ENCODE measurements around the gene GABRR2. TPM values are rescaled to one million over a fixed set of nuclear protein-coding genes. Genes with fewer than 3 reads are reported as not detected.
"Not testable (repeated sequence)": the region's sequence is repeated elsewhere in the genome, so short reads cannot be mapped to it uniquely, and the experiment has no call there.

The GABRR2 gene
- polyA plus RNA-seq, 1 donor from 2014 or later, result 0.31 TPM

DNA sequence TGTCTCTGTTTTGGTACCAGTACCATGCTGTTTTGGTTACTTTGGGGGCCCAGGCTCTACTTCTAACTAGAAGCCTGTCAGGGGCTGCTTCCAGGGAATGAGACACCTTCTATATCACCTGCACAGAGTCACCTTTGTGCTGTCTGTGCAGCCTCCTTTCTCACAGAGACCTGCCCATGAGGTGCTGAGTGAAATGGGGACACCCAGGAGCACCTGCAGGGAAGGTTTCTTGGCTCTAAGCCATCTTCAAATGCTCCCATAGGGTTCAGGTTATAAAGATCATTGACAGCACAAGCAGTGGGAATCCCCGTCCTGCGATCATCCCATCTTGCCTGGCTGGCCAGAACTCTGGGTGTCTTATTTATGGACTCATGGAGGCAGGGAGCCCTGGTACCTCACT, 19.1 kb downstream of the GABRR2 start:
- Histone ChIP-seq H3K27ac (ENCODE audit: low read length) (no peak overlapping the region), H3K9ac (ENCODE audit: low read length) (no peak overlapping the region)

GRCh38 chr6:89295116-89295515, 20.0 kb downstream of the GABRR2 start:
- not testable (repeated sequence) for H3K4me3 ChIP-seq (ENCODE audit: low read length); H3F3A ChIP-seq (ENCODE audit: insufficient read depth, low read length, poor library complexity, severe bottlenecking); H3K9me2 ChIP-seq (ENCODE audit: insufficient read depth, low read length); H3K27me3 ChIP-seq (ENCODE audit: insufficient read depth, low read depth, low read length); H3K9ac ChIP-seq (ENCODE audit: low read length); H3K4me2 ChIP-seq (ENCODE audit: low read length); H3K27ac ChIP-seq (ENCODE audit: low read length); H2AFZ ChIP-seq (ENCODE audit: low read depth, low read length); H3K79me2 ChIP-seq (replicated peaks; ENCODE audit: insufficient read depth, low read length); H3K36me3 ChIP-seq (ENCODE audit: insufficient read depth, low read length); H3K9me3 ChIP-seq (ENCODE audit: low read length); H4K20me1 ChIP-seq (ENCODE audit: insufficient read depth)

More for the DNA sequence above, 19.1 kb downstream of the GABRR2 start:
- no peak overlapping the region for H3K4me2 ChIP-seq (ENCODE audit: low read length)
- H3K4me3 ChIP-seq (ENCODE audit: low read length), result no peak overlapping the region
- H4K20me1 ChIP-seq (ENCODE audit: insufficient read depth), result no peaks in the 10 kb centered on the region
- TF ChIP-seq SMC3 (conservative IDR thresholded peaks at IDR 0.05; ENCODE audit: poor library complexity) (no peak), EZH2 (IDR thresholded peaks at IDR 0.05; ENCODE audit: borderline replicate concordance, insufficient read depth, low read length, poor library complexity, severe bottlenecking) (no peak), TAF1 (IDR thresholded peaks at IDR 0.05; ENCODE audit: low read depth) (no peak), MXI1 (conservative IDR thresholded peaks at IDR 0.05; ENCODE audit: poor library complexity, severe bottlenecking) (no peak), REST (IDR thresholded peaks at IDR 0.05; ENCODE audit: borderline replicate concordance) (no peak), RAD21 (conservative IDR thresholded peaks at IDR 0.05) (no peak), POLR2AphosphoS5 (IDR thresholded peaks at IDR 0.05) (no peak), EP300 (conservative IDR thresholded peaks at IDR 0.05; ENCODE audit: poor library complexity, severe bottlenecking) (no peak)
- TF ChIP-seq, protein P1, sequence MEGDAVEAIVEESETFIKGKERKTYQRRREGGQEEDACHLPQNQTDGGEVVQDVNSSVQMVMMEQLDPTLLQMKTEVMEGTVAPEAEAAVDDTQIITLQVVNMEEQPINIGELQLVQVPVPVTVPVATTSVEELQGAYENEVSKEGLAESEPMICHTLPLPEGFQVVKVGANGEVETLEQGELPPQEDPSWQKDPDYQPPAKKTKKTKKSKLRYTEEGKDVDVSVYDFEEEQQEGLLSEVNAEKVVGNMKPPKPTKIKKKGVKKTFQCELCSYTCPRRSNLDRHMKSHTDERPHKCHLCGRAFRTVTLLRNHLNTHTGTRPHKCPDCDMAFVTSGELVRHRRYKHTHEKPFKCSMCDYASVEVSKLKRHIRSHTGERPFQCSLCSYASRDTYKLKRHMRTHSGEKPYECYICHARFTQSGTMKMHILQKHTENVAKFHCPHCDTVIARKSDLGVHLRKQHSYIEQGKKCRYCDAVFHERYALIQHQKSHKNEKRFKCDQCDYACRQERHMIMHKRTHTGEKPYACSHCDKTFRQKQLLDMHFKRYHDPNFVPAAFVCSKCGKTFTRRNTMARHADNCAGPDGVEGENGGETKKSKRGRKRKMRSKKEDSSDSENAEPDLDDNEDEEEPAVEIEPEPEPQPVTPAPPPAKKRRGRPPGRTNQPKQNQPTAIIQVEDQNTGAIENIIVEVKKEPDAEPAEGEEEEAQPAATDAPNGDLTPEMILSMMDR (IDR thresholded peaks at IDR 0.05; ENCODE audit: poor library complexity, severe bottlenecking), result no peak
- H3K9me3 ChIP-seq (ENCODE audit: low read length), result no peaks in the 10 kb centered on the region
- H3F3A ChIP-seq (ENCODE audit: insufficient read depth, low read length, poor library complexity, severe bottlenecking), result no peaks in the 10 kb centered on the region
- no peaks in the 10 kb centered on the region for H3K27me3 ChIP-seq (ENCODE audit: insufficient read depth, low read depth, low read length)
- no peaks in the 10 kb centered on the region for H3K9me2 ChIP-seq (ENCODE audit: insufficient read depth, low read length)
- no peaks in the 10 kb centered on the region for H3K79me2 ChIP-seq (replicated peaks; ENCODE audit: insufficient read depth, low read length)
- H2AFZ ChIP-seq (ENCODE audit: low read depth, low read length), result no peak overlapping the region
- H3K36me3 ChIP-seq (ENCODE audit: insufficient read depth, low read length), result no peaks in the 10 kb centered on the region

GRCh38 chr6:89291256-89291819, 23.8 kb downstream of the GABRR2 start:
- Histone ChIP-seq H3K27me3 (ENCODE audit: insufficient read depth, low read depth, low read length) (no peaks in the 10 kb centered on the region), H3K4me3 (ENCODE audit: low read length) (no peak overlapping the region), H3K79me2 (replicated peaks; ENCODE audit: insufficient read depth, low read length) (no peaks in the 10 kb centered on the region), H3K36me3 (ENCODE audit: insufficient read depth, low read length) (no peaks in the 10 kb centered on the region), H3K9me3 (ENCODE audit: low read length) (no peaks in the 10 kb centered on the region), H3F3A (ENCODE audit: insufficient read depth, low read length, poor library complexity, severe bottlenecking) (no peaks in the 10 kb centered on the region), H3K9ac (ENCODE audit: low read length) (no peak overlapping the region), H3K9me2 (ENCODE audit: insufficient read depth, low read length) (no peaks in the 10 kb centered on the region), H4K20me1 (ENCODE audit: insufficient read depth) (no peaks in the 10 kb centered on the region), H3K4me2 (ENCODE audit: low read length) (no peak overlapping the region), H3K27ac (ENCODE audit: low read length) (no peak overlapping the region), H2AFZ (ENCODE audit: low read depth, low read length) (no peak overlapping the region)
- TF ChIP-seq SMC3 (conservative IDR thresholded peaks at IDR 0.05; ENCODE audit: poor library complexity), result no peak
- TF ChIP-seq EZH2 (IDR thresholded peaks at IDR 0.05; ENCODE audit: borderline replicate concordance, insufficient read depth, low read length, poor library complexity, severe bottlenecking), result no peak
- TF ChIP-seq, protein P1 (IDR thresholded peaks at IDR 0.05; ENCODE audit: poor library complexity, severe bottlenecking), result no peak
- no peak for TF ChIP-seq MXI1 (conservative IDR thresholded peaks at IDR 0.05; ENCODE audit: poor library complexity, severe bottlenecking)
- TF ChIP-seq POLR2AphosphoS5 (IDR thresholded peaks at IDR 0.05), result no peak
- no peak for TF ChIP-seq REST (IDR thresholded peaks at IDR 0.05; ENCODE audit: borderline replicate concordance)
- TF ChIP-seq TAF1 (IDR thresholded peaks at IDR 0.05; ENCODE audit: low read depth), result no peak
- TF ChIP-seq EP300 (conservative IDR thresholded peaks at IDR 0.05; ENCODE audit: poor library complexity, severe bottlenecking), result no peak
- no peak for TF ChIP-seq RAD21 (conservative IDR thresholded peaks at IDR 0.05)
